MCF 10A (cell line): ENCODE data around the gene AXL. TPM values are rescaled to one million over a fixed set of nuclear protein-coding genes. Genes with fewer than 3 reads are reported as not detected.

Experiments
- BruUV-seq: library from RNA; stranded (reverse); fragments of 400-500 nt; replicated peaks from 2 replicates; lab custom pipeline; 2021; lab: Mats Ljungman, UMichigan
- CTCF ChIA-PET: fragments of 300-600 bp; sonication (Branson Sonifier 250); formaldehyde crosslinking; extraction: SDS; loops from one replicate; lab custom pipeline; 2021; ENCODE audit warnings: antibody characterized with exemption, inconsistent platforms; lab: Yijun Ruan, JAX
- POLR2A ChIA-PET: fragments of 300-600, 350-650 bp; sonication (Branson Sonifier 250); formaldehyde crosslinking; extraction: SDS; loops from one replicate; lab custom pipeline; 2020; ENCODE audit warnings: antibody characterized with exemption, inconsistent platforms; lab: Yijun Ruan, JAX
- DNase-seq: peaks from one replicate; pipeline ENCODE4 v3.0.0-alpha.2; 2018; ENCODE audit not compliant: unreplicated experiment
- H3K27ac Mint-ChIP-seq: one replicate; pipeline ENCODE4 v1.8.0; 2022; ENCODE audit warnings: mild to moderate bottlenecking, low read depth, mixed read lengths; ENCODE audit not compliant: unreplicated experiment
- H3K27me3 Mint-ChIP-seq: one replicate; pipeline ENCODE4 v1.8.0; 2022; ENCODE audit warnings: mixed read lengths; ENCODE audit not compliant: insufficient read depth, unreplicated experiment
- H3K36me3 Mint-ChIP-seq: one replicate; pipeline ENCODE4 v1.8.0; 2022; ENCODE audit warnings: mild to moderate bottlenecking, moderate library complexity, mixed read lengths; ENCODE audit not compliant: insufficient read depth, unreplicated experiment
- H3K4me1 Mint-ChIP-seq: one replicate; pipeline ENCODE4 v1.8.0; 2022; ENCODE audit warnings: mixed read lengths; ENCODE audit not compliant: insufficient read depth, unreplicated experiment
- H3K4me3 Mint-ChIP-seq: one replicate; pipeline ENCODE4 v1.8.0; 2022; ENCODE audit warnings: mild to moderate bottlenecking, moderate library complexity, mixed read lengths; ENCODE audit not compliant: unreplicated experiment
- H3K9me3 Mint-ChIP-seq: one replicate; pipeline ENCODE4 v1.8.0; 2022; ENCODE audit warnings: mixed read lengths; ENCODE audit not compliant: unreplicated experiment
- CTCF ChIP-seq: fragments of 200-600 bp; IDR thresholded peaks from one replicate; pipeline ENCODE4 v1.8.0; 2022; ENCODE audit warnings: antibody characterized with exemption, mild to moderate bottlenecking; ENCODE audit not compliant: unreplicated experiment
- intact Hi-C: fragments of 100-400 bp; cut with micrococcal nuclease; formaldehyde crosslinking; loops from 2 replicates; pipeline ENCODE4 v1.14.1; 2022
- total RNA-seq: library from RNA; stranded (reverse); gene quantifications from 2 replicates; pipeline ENCODE4 v1.2.3, GENCODE V29; 2022

Gene AXL
- total RNA-seq, 1 experiment from 2014 or later = 165 TPM

- ChIA-PET POLR2A (interaction anchor here (0.9 to 14.1 kb wide), 2 partner anchors 9 to 32 kb away, joined by 3 to 345 read pairs; partner anchors contain the start of gene HNRNPUL1), CTCF (no interaction called here)
- no peak overlapping the region for H3K4me3 Mint-ChIP-seq
- peaks cover 19% of the 10 kb centered on the region for H3K36me3 Mint-ChIP-seq
- no peak for TF ChIP-seq CTCF
- no peak for DNase-seq
- intact Hi-C loops = no loop called here
- H3K27me3 Mint-ChIP-seq = no peaks in the 10 kb centered on the region
- H3K9me3 Mint-ChIP-seq = no peaks in the 10 kb centered on the region
- peaks cover 11% of the 10 kb centered on the region for H3K4me1 Mint-ChIP-seq
- no TSS peak for BruUV-seq
- H3K27ac Mint-ChIP-seq = no peak overlapping the region
These were observed 11.2 kb downstream of the AXL start for GRCh38 chr19:41230067-41230857.

GRCh38 chr19:41232686-41233085 is 13.7 kb downstream of the AXL start:
- Mint-ChIP-seq H3K4me1 (no peaks in the 10 kb centered on the region), H3K27me3 (no peaks in the 10 kb centered on the region), H3K27ac (no peak overlapping the region), H3K9me3 (no peaks in the 10 kb centered on the region), H3K4me3 (no peak overlapping the region), H3K36me3 (peaks cover 25% of the 10 kb centered on the region)
- TF ChIP-seq CTCF = no peak
- ChIA-PET POLR2A (interaction anchor here (1.7 kb wide), 1 partner anchor 30 kb away, joined by 3 read pairs; no protein-coding TSS in a partner anchor), CTCF (interaction anchor here (0.6 kb wide), 1 partner anchor 1174 kb away, joined by 3 read pairs; no protein-coding TSS in a partner anchor)
- DNase-seq = no peak
- intact Hi-C loops = no loop called here
- no TSS peak for BruUV-seq

- H3K4me3 Mint-ChIP-seq = no peak overlapping the region
- no peaks in the 10 kb centered on the region for H3K27me3 Mint-ChIP-seq
- H3K4me1 Mint-ChIP-seq = no peaks in the 10 kb centered on the region
- H3K27ac Mint-ChIP-seq = no peak overlapping the region
- H3K9me3 Mint-ChIP-seq = no peaks in the 10 kb centered on the region
- no peak for TF ChIP-seq CTCF
- POLR2A ChIA-PET = interaction anchor here (0.6 to 1.7 kb wide), 3 partner anchors 8 to 627 kb away, joined by 3 to 4 read pairs (median 3); no protein-coding TSS in a partner anchor
- intact Hi-C loops = no loop called here
- H3K36me3 Mint-ChIP-seq = peaks cover 25% of the 10 kb centered on the region
- CTCF ChIA-PET = interaction anchor here (1.2 kb wide), 1 partner anchor 10 kb away, joined by 3 read pairs; no protein-coding TSS in a partner anchor
- no peak for DNase-seq
- BruUV-seq = no TSS peak
These were observed 14.8 kb downstream of the AXL start for GRCh38 chr19:41233748-41234240.

GRCh38 chr19:41234512-41235168 is 15.6 kb downstream of the AXL start:
- DNase-seq = no peak
- Mint-ChIP-seq H3K4me1 (no peaks in the 10 kb centered on the region), H3K36me3 (peaks cover 25% of the 10 kb centered on the region), H3K27me3 (no peaks in the 10 kb centered on the region), H3K27ac (no peak overlapping the region), H3K4me3 (no peak overlapping the region), H3K9me3 (peaks cover 3% of the 10 kb centered on the region)
- ChIA-PET POLR2A (interaction anchor here (0.6 to 1.0 kb wide), 2 partner anchors 8 to 628 kb away, joined by 3 to 4 read pairs; no protein-coding TSS in a partner anchor), CTCF (interaction anchor here (1.1 to 1.2 kb wide), 2 partner anchors 11 to 16 kb away, joined by 3 read pairs; partner anchors contain the start of gene AXL)
- no TSS peak for BruUV-seq
- no peak for TF ChIP-seq CTCF
- intact Hi-C loops = no loop called here
